SKM-1 treated with dmso at 0.1 percent for 144 hours (cell line): ENCODE data around the gene PDE1C.

ENCODE experiments used
- DNase-seq: peaks from one replicate; lab custom pipeline; 2025; ENCODE audit not compliant: unreplicated experiment; lab: John Stamatoyannopoulos, UW

The PDE1C gene

DNA sequence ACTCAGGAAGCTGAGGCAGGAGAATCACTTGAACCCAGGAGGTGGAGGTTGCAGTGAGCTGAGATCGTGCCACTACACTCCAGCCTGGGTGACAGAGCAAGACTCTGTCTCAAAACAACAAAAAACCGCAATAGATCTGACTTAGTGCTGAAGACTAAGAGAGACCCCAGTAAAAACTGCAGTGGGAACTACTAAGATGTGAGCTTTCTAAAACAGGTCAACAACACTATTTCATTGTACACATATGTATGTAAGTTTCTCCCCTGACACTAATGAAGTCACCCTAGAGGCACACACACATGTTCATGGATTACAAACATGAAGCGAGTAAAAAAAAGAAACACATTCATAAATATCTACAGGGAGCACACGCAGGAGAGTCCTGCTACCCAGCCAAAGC lies 68.3 kb downstream of the PDE1C start:
- no peak for DNase-seq

DNA sequence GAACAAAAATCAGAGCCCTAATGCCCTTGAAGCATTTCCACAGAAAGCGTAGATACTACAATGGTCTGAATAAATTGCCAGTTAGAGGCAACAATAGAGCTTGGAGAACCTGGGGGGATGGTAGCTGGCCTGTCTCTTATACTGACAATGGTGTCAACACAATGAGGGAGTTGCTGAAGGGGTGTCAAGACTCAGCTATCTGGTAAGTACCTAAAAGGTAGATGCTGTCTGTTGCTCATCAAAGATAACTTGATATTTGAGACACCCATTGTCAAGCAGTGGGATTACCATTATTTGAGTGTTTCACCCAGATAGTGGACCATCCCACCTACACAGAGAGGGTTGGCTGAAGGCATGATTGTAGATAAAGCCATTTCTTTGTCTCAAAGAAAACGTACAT lies 72.8 kb downstream of the PDE1C start:
- no peak for DNase-seq

DNA sequence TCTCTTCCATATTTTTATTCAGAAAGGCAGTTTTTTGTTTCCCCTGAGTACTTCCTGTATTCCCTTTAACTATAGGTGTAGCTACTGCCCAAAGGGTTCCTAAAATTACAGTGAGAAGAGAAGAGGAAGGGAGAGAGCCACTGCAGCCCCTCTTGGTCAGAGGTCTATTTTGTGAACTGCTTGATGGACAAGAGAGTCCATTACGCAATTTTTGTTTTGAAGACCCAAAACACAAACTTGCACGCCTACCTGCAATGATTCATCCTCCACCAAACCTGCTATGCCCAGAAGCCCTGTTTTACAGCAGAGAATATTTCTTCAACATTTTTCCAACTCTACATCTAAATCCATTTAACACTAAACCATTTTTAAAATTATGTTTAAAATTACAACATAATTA lies 75.1 kb downstream of the PDE1C start:
- no peak for DNase-seq

DNA sequence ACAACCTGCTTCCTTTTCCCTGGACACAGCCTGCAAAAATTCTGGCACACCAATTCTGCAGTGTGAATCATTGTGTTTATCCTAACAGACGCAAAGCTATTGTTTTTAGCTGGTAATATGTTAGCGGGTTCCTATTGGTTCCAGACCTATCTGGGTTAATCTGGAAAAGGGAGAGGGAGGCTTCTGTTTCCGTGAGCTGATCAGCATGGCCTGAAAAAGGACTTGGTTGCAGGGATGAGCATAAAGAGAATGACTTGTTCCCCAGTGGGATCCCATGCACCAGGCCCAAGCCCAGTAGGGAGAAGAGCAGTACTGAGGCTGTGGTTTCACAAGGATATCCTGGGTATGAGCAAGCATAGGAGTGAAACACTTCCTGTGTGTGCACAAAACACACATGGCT lies 78.4 kb downstream of the PDE1C start:
- DNase-seq: no peak

DNA sequence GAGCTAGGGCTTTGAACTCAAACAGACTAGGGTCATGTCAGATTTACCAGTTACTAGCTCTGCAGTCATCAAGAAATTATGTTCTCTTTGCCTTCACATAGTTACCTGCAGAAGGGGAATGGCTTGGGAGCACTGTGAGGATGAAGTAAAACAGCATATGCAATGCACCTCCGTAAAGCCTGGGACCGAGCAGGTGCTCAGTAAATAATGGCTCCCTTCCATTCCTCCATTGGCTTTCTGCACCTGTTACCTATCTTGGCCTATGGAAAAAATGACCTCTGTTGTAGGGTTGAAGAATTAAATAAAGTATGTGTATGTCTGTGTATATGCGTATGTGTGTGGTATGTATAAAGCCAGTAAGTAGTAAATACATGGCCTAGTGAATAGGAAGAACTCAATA lies 78.8 kb downstream of the PDE1C start:
- no peak for DNase-seq

DNA sequence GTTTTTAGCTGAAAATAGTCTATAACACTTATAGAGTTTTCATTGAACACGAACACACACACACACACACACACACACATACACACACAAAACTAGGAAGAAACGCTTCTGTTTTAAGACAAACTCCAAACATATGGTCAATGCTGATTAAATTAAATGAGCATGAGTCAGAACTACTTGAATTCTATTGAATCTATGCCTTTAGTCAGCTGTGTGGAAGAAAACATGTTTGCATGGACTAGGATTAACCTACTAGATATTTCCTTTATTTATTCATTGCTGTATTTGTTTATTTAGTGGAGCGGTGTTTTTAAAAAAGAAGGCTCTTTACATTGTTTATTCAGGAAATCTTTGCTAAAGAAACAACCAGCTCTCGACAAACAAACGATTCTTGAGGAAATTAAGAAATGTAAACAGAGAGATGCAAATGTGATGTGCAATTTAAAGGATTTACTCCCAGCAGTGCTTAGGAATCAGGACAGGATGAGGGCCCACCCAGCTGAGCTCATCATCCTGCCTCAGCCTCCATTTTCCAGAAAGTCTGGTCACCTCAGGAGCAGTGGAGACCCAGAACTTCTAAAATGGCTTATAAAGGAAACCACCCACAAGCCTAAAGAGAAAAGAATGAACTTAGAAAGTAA lies 83.2 kb downstream of the PDE1C start:
- no peak for DNase-seq

DNA sequence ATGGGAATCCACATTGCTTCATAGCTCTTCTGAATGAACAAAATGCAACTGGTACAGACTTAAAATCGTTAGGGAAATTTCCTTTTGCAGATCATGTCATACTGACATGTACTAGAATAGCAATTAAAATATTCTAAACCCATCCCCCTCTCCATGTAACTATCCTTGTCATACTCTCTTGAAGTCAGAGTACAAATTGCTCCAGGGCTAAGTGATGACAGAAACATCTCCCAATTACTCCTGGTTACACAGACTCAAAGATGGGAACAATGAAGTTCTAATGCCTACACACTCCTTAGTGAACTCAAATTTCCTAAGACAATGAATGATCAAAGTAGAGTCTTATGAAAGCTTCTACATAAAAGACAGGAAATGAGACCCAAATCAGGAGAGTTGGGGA lies 87.2 kb downstream of the PDE1C start:
- DNase-seq: no peak

DNA sequence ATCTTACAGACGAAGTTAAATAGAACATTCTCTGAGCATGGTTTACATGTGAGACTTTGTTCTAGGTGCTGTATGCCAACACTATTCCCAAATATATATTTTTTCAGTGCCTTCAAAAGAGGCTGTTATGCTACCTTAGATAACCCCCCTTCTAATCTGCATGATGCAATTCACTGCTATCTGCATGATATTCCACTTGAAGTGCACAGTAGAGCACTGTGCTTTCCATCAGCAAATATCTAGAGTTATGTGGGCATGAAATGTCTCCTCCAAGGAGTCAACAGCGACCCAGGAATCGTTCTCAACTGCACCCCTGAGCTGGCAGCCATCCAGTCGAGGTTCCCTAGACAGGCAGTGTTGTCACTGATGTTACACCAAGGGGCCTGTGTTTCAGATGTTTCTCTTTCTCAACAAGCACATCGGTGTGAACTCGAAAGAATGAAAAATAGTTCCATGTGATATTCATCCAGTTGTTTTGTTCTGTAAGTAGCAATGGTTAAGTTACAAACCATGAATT lies 88.3 kb downstream of the PDE1C start:
- DNase-seq: no peak

DNA sequence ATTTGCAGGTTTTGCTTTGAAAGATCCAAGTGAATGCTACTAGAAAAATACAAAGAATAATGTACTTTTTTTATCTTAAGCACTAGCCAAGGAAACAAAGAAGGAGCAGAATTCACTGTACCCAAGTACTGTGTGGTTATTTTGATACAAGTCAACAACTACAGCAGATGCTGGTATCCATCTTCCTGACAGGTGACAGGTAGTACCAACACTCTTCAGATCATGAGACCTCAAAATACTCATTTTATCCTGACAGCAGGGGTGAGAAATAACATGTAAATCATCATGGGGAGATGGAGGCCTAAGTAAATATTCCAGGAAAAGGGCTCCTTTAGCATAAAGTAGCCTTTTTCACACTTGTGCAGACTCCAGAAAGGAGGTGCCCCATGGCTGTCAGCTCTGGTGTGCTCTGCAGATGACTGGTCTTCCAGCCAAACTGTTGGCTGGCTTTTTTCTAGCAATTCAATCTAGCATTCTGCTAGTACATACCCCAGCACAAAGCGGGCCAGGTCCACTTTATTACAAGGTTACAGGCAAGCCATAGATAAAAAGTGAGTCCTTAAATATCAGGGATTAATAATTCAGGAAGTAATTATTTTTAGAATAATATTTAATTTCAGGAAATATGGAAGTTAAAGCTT lies 90.4 kb downstream of the PDE1C start:
- DNase-seq: no peak

DNA sequence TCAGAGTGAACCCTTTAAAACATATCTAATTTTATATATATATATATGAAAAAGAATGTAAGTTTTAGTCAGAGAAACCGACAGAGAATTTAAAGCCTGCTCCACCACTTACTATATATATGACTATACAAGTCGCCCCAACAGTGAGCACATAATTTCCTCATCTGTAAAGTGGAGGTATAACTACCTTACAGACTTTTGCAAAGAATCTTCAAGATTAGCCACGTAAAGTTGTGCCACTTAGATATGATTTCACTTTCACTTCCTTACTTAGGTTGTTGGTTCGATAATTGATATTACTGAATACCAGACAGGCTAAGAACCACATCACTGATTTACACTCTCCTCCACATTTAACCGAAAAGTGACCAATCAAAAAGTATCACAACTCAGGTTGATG lies 94.7 kb downstream of the PDE1C start:
- no peak for DNase-seq

DNA sequence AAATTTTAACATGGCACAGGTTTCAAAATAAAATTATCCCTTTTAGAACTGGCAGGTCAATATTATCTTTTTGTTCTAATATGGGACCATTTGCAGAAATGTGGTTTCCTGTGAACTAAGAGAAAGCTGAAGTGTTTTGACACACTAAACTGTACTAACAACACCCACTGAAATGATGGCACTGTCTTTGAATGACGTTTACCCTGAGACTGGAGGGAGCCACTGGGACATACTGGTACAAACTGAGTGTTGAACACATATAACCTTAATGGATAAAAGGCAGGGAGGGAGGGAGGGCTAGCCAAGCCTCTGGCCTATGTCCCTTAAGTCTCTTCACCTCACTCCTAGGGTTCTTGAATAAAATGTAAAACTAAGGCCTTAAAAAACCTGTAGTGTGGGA lies 95.9 kb downstream of the PDE1C start:
- DNase-seq: no peak

DNA sequence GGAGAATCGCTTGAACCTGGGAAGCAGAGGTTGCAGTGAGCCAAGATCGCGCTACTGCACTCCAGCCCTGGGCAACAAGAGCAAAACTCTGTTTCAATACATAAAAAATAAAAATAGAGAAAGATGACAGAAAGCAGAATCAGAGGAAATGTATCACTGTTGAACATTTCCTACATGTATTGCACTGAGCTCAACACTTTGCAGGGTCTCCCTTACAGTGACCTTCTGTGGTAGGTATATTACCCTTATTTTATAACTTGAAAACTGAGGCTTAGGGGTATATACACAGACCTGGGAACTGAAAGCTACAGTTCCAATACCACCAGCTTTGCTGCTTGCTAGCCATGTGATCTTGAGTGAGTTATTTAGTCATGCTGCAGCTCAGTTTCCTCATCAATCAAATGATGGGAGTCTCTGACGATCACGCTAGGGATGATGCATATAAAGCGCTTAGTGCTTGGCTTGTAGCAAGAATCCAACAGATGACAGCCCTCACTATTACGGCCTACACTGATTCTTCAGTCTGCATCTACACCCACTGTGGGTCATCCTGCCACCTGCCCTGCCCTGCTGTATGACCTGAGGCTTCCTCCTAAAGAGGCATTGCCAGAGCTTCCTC lies 99.0 kb downstream of the PDE1C start:
- DNase-seq: no peak

DNA sequence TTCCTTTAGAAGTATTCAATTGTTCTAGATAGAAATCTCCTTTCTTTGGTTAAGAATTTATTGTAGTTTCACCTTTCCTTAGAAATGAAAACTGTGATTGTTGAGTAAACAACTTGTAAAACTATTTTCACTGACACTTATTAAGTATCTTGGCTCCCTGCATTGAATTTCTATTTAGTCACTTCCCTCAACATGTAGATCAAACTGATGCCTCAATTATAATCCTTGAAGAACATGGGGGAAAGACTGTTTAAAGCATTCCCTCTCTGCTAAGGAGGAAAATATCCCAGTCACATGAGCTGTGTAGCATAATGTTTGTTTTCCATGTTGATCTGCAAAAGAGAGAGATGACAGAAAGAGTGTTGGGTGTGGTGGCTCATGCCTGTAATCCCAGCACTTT lies 99.7 kb downstream of the PDE1C start:
- DNase-seq: no peak

DNA sequence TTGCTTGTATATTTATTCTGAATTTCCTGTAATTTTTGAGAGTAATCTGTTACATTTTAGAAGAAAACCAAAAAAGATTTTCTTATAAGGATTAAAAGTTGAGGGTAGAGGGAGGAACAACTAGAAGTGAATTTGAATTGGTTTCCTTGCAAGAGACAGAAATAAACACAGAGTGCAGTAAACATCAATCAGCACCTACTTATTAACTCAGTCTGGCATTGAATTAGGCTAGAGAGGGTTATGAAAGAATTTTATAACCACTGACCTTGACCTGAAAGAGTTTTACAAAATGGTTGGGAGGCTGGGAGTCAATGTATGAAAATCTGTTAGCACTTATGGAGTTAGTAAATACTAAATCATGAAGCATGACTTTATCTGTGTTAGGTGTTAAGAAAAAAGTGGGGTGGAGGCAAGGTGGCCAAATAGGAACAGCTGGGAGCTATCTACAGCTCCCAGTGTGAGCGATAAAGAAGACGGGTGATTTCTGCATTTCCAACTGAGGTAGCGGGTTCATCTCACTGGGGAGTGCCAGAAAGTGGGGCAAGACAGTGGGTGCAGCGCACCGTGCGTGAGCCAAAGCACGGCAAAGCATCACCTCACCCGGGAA lies 106.5 kb downstream of the PDE1C start:
- no peak for DNase-seq

DNA sequence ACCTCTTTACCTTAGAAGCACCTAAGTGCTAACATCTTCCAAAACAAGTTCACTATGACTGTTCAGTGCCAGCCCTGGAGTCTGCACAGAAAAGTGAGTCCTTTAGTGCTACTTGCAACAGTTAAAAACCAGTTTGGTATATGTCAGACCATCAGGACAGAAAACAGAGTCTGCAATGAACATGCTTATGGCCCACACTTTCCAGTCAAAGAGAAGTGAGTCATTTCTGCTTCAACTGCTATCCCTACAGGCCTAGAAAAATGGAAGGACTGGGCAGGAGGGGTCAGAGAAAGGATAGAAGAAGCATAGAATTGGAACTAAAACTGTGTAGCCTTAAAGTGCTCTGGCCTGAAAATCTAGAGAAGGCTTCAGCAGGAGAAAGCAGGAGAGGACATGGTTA lies 108.0 kb downstream of the PDE1C start:
- no peak for DNase-seq

DNA sequence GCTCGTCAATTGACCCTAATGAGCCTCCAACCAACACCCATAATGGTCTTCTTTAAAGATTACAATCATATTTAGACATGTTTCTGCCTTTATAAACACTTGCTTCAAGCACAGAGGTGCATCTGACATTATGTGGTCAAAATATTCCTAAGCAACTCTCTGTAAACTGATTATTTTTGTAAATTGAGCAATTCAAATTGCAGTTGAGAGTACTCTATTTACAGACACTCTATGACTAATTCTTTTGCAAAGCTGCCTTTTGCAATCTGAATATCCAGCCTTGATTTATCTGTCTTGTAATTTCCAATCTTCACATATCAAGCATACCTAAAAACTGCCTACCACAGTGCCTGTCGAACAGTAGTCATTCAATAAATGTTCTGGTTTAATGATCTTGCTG lies 112.0 kb downstream of the PDE1C start:
- DNase-seq: no peak

DNA sequence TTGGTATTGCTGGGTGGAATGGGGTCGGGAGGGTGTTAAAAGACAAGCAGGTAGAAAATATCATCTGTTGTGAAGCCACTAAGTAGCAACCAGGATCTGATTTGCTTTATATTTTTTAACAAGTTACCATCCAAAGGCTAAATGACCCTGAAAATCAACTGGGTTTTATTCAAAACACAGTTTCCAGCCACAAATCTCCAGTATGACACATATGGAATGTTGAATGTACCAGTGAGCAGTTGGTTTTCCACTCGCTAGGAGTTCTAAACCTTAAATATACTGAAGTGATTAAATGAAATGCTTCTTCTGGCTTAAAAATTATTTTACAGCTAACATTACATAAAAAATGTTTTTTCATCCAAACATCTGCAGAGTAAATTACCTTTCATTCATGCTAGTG lies 112.5 kb downstream of the PDE1C start:
- DNase-seq: no peak

DNA sequence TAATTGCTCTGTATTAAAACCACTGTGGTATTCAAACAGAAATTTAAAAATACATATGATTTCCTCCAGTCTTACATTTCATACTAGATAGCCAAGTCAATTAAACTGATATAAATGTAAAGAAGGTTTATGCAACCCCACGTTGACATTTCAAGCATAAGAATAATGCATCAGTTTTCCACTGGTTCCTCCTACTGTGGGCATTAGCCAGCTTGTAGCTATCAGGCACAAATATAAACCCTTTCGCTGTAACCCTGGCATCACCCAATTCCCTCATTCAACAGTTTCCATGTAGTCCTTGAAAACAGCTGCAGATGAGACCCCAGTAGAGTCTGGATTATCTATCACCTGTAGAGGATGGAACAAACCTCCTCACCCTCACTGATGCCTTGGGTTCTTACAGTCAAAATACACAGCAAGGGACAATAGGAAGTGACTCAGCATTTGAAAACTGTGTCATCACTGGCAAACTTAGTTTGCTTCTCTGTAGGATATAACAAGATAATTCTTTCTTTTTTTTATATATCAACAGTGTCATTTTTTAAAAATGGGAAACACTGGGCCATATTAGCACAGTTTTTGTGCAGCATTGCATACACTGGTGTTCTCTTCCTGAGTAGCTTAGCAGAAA lies 113.0 kb downstream of the PDE1C start:
- no peak for DNase-seq

DNA sequence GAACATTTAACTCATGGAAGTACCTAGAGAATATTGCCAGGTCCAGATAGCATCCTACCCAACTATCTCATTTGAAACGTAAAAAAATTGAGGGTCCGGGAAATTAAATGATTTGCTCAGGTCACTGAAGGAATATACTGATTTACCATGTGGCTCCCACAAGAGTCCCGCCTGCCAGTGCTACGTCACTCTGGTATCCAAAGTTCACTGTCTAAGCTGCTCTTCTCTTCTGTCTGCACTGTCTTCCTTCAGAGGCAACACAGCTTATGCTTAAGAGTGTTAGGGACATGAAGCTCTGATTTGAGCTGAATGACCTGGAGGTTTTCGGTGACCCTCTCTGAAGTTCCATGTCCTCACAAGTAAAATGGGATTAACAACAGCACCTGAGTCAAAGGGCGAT lies 114.6 kb downstream of the PDE1C start:
- DNase-seq: no peak

DNA sequence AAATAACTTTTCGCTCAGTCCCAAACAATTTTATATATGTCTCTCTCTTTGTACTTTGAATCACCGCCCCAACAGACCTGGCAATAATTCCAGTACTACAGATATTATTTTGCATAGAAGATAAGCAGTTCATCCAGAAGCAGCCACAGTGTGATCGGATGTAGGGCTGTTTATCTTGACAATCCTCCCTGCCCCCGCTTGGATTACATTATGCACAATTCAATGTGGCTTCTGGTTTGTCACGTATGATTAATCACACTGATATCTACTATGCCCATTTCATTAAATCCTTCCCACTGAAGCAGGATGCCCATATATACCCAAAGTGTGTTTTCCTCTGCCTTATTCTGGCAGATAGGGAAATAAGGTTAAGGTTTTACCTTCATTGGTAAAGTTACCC lies 115.2 kb downstream of the PDE1C start:
- no peak for DNase-seq

DNA sequence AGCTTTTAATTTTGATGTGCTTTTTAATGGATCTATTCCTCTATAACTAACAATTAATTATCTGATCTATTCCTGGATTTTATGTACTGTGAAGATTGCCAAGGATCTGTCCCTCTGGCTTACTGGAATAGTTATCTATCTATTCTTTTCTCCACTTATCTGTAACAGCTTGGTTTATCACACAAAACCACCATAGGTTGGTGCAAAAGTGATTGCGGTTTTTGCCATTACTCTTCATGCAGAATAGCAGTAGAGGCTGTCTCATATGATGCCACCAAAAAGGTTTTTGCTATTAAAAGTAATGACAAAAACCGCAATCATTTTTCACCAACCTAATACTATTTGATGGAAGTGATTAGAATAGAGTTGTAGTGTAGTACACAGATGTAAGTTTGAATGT lies 115.7 kb downstream of the PDE1C start:
- DNase-seq: no peak

DNA sequence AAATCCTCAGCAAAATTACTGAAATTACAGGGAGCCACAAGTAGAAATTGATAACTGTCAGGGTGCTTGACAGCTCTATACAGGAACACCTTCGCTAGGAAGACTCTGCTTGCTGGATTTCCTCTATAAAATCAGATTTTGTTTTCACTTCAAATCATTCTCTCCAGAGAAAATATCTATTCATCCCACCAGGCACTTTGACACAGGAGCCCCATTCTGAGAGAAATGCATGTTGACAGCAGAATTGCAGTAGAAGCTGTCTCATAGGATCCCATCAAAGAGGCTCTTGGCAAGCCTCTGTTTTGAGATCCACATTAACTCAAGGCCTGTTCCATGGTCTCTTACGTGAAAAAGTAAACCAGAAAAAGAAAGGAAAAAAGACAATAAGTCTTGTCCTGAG lies 116.8 kb downstream of the PDE1C start:
- DNase-seq: no peak
